HG02884 (cell line): ENCODE results near the gene HS3ST5.
"Not testable (repeated sequence)": the region's sequence is repeated elsewhere in the genome, so short reads cannot be mapped to it uniquely, and the experiment has no call there.

Experiments
- ATAC-seq: cut with Tn5 transposase; IDR thresholded peaks from one replicate; pipeline ENCODE4 v1.9.1; 2021; ENCODE audit warnings: mild to moderate bottlenecking, moderate library complexity; ENCODE audit not compliant: unreplicated experiment

The HS3ST5 gene

DNA sequence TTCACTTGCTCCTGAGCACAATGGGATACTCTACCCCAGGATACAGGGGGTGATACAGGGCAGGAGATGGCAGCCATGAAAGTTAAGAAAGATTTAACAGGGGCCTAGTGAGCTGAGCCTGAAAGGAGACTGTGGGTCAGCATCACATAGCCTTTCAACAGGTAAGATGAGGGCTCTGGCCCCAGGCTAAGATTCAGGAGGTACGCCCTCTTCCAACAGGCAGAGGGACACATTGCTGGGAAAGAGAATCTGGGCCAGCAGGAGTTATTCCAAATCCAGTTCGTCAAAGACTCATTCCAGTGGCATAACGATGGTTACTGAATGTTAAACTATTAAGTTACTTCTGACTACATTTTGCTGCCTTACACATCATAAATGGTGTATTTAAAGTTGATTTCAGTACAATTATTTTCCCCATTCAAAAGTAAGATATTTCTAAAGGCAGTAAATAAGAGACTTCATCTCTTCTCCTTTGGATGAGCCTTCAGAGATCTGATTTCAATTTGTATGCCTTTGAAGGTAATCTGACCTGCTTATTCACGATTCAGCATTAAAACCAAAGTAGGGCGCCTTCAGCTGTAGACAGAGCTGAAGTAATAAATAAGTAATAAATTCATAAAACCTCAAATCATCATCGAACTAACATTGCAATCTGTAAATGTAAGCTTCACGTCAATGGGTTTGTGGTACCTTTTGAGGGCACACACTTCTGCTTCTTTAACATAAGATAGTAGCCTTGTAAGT lies 62.4 kb downstream of the HS3ST5 start:
- ATAC-seq = no peak

DNA sequence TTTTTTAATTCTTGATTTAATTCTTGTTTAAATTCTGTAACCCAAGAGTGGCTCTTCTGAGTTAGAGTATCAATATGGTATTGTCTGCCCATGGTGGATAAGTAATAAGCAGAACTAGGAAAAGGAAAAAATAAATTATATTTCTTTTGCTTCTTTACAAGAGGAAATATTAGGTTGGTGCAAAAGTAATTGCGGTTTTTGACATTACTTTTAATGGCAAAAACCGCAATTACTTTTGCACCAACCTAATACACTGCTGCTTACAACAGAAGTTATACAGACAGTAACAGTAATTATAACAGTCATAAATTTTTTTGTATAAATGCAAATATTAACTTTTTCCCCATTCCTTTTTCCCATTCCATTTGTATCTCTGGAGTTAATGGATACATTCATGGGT lies 65.6 kb downstream of the HS3ST5 start:
- ATAC-seq = no peak

DNA sequence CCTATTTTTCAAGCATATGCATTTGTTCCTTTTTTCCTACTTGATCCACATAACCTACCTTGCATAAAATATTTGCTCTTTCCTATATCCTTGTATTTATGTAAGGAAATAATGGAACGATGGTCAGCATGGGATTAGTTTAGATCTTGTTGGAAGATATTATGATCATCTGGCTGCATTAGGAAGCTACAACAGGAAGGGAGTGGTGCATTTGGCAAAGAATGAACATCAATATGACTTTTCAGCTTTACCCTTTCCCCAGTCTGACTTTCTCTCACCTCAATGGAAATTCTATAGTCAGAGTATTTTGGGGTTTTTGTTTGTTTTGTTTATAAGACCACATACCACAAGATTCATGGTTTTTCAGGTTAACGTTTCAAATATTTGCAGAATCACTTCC lies 66.0 kb downstream of the HS3ST5 start:
- no peak for ATAC-seq

DNA sequence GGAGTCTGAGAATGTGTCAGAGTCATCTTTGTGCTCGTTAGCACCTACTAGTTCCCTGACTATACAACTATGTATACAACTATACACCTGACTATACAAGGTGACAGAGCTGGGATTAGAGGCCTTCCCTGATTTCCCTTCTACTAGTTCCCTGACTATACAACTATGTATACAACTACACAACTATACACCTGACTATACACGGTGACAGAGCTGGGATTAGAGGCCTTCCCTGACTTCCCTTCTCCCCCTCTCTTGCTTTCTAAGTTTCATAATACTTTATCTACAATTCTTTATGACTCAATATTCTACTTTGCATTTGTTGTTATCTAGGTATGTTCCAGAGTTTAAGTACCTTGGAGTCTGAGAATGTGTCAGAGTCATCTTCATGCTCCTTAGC lies 68.0 kb downstream of the HS3ST5 start:
- ATAC-seq = no peak

DNA sequence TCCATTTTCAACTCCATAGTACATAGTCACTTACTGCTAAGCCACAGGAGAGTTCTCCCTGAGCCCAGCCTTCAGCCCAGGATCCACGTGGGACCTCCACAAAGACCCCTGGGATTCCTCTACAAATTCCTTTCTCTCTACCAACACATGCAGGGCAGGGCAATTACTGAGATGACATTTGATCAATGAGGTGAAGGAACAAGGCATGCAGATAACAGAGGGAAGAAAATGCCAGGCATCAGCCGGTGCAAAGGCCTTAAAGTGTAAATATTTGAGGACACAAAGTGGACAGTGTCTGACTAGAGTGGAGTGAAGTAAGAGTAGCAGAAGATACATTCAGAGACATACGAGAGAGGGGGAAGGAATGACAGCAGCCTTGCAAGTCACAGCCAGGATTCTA lies 70.2 kb downstream of the HS3ST5 start:
- ATAC-seq = no peak

DNA sequence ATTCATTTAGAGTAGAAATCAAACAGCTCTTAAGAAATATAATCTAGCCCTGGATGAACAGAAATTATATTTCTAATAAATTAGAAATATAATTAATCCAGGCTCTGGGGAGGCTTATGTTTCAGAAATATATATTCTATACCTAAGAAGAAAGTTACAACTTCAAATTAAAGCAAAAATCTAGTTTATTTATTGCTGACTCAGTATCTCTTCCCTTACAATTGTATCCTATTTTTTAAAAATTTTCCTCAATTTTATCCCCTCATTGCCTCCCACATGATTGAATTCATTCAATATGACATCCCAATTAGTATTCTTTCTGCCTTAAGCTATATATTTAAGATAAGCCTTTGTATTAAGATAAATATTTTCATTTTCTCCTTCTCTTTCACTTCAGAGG lies 71.4 kb downstream of the HS3ST5 start:
- ATAC-seq = no peak

DNA sequence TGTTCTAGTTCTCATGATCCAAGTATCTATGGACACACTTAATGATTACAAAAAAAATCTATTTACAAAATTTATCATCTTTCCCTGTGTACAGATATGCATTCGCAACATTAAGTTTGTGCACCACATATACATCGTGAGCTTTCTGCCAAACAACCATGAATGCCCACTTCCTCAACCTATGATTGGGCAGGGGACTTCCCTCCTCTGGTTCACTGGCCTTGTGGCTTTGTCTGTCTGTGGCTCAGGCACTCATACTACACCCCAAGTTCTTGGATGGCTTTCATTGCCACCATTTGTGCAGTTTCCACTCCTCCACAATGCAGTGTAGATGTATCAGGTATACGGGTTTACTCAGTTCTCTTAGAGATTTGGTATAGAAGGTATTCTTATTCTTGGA lies 74.9 kb downstream of the HS3ST5 start:
- no peak for ATAC-seq

DNA sequence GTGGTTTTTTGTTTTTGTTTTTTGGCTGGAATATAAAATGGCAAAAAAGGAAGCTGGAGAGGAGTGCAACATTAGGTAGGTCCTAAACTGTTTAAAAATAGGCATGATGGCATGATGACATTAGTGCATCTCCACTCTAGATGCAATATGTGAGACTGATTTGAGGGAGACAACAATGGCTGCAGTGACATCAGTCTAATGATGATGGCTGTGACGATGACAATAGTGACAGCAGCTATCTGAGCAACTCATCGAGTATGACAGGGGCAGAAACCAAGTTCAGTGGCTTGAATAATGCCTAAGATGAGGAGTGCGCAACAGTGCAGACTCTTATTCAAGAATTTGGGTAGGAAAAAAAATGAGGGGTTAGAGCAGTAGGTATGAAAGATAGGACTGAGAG lies 82.0 kb downstream of the HS3ST5 start:
- ATAC-seq = no peak

DNA sequence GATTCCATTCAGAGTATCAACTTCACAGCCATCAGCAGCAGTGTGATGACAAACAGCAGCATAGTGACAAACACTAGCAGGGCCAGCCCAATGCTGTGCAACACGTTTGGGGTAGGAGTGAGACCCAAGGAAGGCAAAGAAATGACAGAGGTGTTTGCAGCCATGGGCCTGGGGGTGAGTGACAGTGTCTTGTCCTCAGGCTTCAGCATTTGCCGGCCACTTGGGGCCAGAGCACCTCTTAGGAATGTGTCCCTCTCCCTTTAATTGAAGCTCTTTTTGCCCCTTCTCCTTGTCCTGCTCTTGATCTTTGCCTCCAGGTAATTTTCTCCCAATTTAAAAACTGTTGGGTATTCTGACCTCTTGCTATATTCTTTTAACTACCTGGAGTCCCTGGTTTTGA lies 84.4 kb downstream of the HS3ST5 start:
- no peak for ATAC-seq

DNA sequence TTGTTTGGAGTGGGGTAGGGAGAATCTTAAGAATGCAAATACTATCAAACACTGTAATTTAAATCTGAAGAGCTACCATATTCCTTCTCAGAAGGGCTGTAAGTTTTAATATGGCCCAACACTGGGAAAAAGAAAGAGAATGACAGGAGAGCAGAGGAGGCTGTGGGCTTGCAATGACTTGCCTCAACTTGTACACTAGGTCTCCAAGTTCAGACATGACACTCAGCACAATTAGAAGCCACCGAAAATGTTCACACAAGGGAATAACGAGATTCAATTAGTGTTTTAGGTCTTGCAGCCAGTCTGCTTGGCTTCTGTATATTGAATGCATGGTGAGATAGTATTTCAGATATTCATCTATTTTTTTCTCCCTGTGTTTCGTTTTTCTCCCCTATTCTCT lies 89.4 kb downstream of the HS3ST5 start:
- ATAC-seq = no peak

DNA sequence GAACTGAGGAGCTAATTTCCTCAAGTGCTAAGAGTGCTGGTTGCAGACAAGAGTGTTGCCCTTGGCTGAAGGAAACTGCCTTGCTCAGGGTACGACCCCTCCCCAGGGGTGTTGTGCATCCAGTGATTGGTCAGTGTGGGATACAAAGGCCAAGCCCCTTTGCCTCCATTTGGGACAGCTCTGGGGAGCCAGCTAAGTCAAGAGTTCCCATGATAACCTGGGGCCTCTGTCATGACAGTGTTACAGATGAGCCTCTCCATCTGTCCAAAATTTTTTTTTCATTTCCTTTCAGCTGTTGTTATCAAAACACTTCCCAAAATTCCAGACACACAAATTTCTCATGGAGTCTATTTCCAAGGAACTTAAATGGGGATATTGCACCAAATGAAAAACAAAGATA lies 93.3 kb downstream of the HS3ST5 start:
- no peak for ATAC-seq

DNA sequence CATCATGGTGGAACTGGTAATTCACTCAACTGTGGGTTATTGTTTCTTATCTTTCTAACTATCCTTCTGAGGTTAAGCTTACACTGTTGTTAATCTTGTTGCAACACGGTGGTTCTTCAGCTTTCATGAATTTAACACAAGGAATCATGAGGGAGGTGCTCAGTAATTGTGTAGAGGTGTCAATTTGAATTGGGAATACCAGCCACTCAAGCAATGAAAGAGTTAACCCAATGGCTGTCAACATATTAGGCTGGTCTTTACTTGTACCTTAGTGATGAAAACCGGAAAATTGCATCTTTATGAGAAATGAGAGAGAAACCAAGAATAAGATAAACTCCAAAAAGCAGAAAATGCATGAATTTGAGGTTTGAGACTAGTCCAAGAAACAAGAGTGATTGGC lies 95.7 kb downstream of the HS3ST5 start:
- ATAC-seq = no peak

DNA sequence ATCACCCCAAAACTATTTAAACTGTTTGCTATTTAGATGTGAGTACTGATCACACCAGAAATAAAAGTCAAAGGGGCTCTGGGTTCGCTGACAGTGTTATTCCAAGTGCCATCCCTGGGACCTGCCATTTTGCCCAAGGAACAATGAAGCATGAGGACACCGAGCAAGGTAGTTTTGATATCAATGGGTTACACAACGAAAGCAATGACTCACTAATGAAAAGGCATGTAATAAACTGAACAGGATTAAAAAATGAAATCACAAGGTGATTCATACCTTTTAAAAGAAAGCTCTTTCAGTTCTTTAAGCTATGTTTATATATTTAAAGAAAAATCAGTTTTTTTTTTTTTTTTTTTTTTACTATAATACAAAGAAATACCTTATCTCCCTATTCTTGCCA lies 102.0 kb downstream of the HS3ST5 start:
- ATAC-seq = no peak

DNA sequence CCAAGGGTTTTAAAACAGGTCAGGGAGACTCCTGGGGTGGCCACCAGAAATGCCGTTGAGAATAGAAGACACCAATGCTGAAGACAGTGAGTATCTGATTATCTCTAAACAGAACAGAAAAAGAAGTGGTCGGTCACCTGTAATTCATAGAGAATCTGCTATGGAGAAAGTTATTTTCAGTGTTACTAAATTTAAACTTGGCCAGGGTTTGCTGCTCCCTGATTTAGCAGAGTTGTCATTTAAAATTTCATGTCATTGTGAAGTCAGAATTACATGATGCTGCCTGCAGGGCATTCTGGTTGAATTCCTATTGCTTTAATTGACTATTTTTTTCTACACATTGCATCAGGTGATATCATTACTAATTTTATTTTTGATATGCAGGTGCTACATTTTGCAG lies 114.1 kb downstream of the HS3ST5 start:
- ATAC-seq = no peak

DNA sequence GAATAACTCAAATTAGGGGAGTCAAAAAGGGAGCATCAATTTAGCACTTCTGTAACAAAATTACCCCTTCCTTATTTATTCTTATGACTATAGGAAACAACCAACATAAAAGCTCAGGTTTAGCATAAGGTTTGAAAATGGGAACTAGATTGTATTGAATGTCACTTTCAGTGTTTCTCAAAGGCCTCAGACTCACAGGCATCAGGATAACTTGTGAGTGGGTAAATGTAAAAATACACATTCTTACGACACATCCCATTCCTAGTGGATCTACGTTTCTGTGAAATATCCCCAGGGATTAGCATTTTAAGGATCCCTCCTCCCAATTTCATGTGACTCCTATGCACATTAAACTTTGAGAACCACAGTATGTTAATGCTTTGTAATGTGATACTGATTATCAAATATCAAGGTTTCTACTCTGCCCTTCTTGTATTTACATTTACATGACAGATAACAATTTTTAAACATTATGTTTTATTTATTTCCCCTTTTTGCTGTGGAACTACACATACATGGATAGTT lies 114.8 kb downstream of the HS3ST5 start:
- ATAC-seq = no peak

DNA sequence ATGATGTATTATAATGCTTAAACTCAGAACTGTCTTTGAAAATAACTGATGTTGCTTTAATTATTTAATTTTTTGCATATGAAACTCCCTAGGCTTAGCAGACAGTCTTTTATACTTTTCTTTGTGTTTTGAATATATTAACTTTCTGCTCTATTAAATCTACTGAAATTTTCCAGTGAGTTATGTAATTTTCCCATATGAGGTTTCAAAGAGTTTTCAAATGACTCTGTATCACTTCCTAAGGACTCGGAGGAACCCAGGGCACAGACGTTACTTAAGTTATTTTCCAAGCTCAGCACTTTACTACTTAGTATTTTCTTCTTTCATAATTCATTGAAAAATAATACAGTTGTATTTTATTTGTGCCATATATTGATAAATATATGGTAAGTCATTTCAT lies 122.6 kb downstream of the HS3ST5 start:
- no peak for ATAC-seq

DNA sequence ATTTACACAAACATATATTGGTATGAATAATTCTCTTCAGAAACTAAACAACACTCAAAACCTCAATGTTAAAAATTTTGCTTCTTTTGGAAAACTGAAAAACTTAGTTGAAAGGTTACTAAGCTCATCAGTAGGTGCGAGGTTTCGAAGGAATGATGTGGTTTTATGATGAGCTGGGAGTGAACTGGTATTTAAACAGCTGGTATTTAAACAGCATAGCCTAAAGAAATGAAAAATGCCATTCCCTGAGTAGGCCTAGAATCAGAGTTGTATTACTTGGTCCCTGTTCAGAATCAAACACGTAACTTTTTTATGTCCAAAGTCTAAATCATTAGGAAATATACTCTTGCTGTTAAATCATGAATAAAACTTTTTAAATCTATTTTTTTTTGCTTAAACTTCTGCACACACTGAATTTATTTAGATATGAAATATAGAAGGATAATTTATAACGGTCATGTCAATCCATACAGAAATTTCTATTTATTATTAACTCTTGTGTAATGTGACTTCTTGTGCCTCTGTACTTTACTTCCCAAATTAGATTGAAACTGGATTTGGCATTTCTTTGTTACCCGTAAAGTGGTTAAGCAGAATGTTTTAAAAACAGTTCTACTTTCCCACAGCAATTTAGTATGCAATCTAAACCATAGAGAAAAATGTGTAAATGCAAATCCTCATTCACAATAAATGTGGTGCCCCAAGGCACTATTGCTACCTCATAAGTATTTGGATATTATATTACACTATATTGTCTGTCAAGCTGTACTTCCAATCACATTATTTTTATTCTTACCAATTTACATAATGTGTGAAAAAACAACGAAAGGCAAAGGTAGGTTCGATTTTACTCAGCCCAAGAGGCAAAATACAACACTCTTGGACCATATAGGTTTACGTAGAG lies 124.1 kb downstream of the HS3ST5 start:
- no peak for ATAC-seq

DNA sequence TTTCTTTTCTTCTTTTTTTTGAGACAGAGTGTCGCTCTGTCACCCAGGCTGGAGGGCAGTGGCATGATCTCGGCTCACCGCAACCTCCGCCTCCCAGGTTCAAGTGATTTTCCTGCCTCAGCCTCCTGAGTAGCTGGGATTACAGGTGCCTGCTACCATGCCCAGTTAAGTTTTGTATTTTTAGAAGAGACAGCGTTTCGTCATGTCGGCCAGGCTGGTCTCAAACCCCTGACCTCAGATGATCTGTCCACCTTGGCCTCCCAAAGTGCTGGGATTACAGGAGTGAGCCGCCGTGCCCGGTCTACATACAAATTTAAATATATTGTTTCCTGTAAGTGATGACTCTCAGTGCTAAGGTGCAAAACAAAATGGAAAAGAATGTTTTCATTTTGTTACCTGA lies 124.8 kb downstream of the HS3ST5 start:
- ATAC-seq = not testable (repeated sequence)

DNA sequence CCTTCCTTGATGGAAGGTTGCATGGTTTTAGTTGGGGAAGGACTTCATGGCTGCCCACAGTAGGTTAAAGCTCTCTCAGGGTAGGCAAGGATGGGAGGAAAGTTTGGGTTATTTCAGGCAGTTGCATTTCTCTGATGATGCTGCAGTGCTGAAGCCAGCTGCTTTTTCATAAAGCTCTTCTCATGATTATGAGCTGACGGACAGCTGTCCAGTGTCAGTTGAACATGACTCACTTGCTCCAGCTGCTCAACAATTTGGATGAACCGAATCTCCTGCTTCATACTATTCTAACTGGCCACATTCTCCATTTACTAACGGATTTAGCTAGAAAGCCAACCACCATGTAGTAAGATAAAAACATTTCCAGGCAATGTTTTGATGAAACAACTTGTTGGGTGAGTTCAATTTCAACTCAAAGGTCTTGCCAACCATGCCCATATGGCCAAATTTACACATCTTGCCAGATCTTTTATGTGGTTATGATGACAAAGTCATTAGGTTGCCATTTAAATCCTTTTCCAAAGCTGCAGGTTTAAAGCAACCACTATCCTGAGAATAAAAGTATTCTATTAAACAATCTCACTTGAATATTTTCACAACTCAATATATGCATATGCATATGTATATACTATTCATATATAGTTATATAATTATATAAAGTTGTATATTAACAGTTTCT lies 125.9 kb downstream of the HS3ST5 start:
- no peak for ATAC-seq

DNA sequence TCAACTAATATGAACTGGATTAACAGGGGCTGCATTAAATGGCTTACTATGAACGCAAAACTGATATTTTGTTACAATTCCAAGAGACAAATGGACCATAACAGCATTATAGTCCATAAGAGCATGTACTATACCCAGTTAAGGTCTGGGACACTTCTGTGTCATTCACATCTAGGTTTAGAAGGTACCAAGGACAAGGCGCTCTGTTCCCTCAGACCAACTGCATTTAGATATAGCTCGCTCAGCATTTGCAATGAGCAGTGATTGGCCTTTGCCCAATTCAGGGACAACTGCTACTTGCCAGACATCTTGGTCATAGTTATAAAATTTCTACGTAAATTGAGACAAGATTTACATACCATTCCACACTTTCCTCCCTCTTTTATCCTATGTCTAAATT lies 132.4 kb downstream of the HS3ST5 start:
- no peak for ATAC-seq

DNA sequence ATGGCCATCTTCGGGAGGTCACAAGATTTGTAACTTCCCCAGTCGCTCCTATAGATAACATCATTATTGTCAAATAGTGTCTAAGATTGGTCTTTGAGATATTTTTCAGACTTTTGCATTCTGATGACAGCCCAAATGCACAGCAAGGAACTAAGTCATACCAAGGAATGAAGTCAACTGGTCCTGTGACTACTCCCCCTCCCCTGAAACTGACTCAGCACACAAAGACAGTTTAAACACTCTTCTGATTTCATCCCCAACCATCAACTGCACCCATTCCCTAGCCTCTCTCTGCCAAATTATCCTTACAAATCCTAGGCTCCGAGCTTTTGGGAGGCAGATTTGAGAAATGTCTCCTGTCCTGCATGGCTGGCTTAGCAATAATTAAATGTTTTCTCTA lies 139.4 kb downstream of the HS3ST5 start:
- ATAC-seq = no peak

DNA sequence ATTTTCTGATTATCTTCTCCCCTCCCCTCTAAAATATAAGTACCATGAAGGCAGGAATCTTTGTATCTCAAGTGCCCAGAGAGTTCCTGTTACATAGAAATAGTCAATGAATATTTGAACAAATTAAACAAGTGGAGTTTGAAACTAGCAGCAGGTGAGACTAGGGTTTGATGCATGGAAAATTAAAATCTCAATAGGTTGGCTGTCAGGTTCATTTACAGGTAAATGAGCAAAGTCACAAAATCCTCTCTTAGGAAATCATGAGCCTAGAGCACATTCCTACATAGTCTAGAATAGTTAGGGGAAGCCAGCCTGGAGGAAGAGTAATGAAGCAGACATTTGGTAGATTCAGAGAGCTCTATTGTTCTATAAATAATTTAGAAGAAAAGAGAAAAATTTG lies 140.4 kb downstream of the HS3ST5 start:
- no peak for ATAC-seq
